NCI-H1048 (cell line): ENCODE results near the gene ZNF385C.

Experiments used
- DNase-seq: peaks from one replicate; lab custom pipeline; 2025; lab: John Stamatoyannopoulos, UW

The ZNF385C gene

DNA sequence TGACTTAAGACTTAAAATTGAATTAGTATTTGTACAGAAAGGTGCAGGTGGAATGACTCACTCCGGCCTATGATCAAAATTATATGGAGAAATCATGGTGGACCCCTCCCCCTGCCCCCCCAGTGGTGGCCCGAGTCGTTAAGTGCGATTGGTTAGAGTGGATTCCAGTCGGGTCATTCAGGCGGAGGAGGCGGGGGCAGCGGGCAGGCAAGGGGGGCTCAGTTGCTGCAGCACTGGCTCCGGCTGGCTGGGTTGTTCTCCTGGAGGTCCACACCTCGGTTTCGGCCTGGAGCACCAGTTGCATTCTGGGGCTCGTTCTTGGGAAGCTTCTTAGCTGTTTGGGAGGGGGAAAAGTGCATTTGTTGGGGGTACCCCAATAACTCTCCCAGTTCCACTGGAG lies 27.3 kb upstream of the ZNF385C start:
- no peak for DNase-seq

DNA sequence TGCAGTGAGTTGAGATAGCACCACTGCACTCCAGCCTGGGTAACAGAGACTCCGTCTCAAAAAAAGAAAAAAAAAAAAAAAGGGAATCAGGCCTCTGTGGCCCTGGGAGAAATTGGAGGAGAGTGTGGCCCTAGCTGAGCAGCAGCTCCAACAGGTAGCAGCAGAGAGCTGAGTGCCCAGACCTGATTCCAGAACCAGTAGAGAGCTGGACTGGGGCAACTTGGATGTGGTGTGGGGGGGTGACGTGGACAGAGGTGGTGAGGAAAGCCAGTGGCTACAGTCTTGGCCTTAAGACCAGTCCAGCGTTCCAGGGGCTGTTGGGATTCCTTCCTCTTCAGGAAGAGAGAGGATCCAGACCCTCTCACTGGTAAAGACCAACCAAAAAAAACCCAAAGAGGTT lies 26.0 kb upstream of the ZNF385C start:
- DNase-seq = no peak

GRCh38 chr17:42122371-42123303 lies 24.4 kb upstream of the ZNF385C start, which contains the start of gene HSPB9:
HSPB9 (plus strand) TSS chr17:42122804; CDS start chr17:42122851, 47 bp downstream.
- DNase-seq = no peak

GRCh38 chr17:42120770-42121769 lies 22.8 kb upstream of the ZNF385C start, which contains the start of gene KAT2A:
KAT2A (minus strand) TSS chr17:42121367; CDS start chr17:42121304, 63 bp downstream.
- DNase-seq = peak; percentile 46

DNA sequence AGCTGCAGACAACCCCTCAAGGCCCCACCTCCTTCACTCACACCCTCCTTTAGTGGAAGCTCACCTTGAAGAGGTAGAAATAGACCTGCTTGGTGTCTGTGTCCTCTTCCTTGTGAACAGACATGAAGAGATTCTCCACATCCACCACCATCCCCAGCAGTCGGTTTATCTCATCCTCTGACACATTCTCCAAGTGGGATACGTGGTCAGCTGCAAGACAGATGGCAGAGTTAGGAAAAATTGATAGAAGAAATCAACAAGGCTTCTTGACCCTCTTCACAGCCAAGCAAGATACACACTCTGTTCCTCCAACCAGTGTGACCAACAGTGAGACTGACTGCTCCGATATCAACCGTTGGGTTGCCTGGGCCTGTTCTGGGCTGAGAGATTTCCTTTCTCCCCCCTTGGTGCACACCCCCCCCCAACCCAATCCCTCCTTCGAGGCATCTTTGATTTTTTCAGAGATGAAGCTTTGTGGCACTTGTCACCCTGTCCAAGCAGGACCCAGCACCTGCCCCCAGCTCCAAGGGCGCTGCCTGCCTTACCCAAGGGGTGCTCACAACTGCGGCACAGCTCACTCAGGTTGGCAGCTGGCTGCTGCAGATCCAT lies 22.0 kb upstream of the ZNF385C start:
- no peak for DNase-seq

DNA sequence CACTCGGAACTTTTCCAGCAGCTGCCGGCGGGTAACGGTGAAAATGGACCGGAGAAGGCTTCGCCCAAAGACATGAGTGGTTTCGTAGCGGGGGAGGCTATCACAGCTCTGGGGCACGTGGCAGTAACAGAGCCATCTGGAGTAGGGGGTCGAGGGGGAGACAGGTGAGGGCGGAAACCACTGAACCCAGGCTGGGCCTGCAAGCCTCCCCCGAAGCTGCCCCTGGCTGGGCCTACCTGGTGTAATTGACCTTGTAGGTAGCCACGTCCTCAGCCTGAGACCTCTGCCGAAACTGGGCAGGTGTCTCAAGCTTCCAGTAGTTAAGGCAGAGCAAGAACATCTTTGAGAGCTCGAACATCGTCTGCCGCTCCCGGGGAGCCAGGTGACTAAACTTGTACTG lies 21.0 kb upstream of the ZNF385C start:
- DNase-seq = no peak

DNA sequence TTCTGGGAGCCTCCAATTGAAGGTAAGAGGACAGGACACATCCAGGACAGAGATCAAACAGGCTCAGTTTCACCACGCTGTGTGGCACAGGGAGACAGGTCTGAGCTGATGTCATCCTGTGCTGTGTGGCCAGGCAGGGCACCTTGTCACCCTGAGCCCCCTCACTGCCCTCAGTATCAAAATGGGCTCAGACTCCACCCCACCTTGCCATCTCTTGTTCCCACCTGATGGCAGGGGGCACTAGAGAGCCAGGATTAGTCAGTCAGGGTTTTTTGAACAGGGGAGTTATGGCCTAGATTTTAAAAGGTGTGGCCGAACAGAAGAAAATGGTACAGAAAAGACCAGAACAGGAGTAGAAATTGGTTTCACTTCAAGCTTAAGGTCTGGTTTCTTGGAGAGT lies 20.3 kb upstream of the ZNF385C start:
- DNase-seq = no peak

GRCh38 chr17:42118126-42118510 lies 19.8 kb upstream of the ZNF385C start:
- DNase-seq = no peak

- no peak for DNase-seq
These were observed 19.3 kb upstream of the ZNF385C start for GRCh38 chr17:42117397-42118125.

- no peak for DNase-seq
These were observed 18.6 kb upstream of the ZNF385C start for GRCh38 chr17:42116705-42117396.

DNA sequence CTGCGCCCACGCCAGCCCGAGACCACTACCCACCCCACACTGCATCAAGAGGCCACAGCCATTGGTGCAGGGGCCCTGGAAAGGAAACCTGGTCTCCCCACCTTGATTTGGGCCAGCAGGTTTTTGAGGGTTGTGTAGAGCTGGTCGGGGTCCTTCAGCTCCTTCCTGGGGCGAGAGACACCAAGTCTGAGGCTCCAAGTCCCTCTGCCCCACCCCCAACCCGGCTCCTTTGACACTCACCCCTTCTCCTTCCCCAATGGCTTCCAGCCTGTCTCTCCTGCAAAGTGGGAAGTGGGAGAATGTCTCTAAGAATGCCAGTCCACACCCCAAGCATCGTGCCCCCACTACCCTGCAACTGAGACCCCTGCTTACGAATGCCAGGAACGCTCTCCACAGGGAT lies 15.8 kb upstream of the ZNF385C start:
- no peak for DNase-seq

- no peak for DNase-seq
These were observed 15.2 kb upstream of the ZNF385C start for GRCh38 chr17:42113293-42114069.

DNA sequence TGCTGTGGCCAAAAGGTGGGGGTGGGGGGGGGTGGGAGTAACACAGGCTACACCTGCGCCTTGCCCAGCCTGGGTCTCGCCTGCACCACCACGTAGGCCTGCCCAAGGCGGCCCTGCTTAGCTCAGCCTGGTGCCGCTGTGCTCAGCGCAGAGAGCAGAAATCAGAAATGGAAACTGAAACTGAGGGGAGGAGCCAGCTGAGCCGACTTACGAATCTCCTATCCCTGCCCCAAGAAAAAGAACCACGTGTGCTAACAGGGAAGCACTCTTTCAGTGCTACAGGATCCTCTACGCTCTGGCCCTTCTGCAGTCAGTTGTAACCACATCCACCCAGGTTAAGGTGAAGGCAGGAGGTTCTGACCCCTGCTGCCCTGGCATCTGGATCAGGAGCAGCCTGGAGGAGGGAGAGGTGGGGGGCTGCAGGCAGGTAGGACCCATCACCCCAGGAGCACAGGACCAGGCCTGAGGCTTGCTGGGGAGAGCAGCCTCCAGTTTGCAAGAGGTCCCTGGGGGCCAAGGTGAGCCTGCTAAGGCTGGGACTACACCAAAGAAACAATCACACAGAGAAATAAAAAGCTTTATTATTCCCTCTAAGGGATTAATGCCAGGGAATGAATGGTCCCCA lies 14.4 kb upstream of the ZNF385C start, which contains the start of gene DHX58:
TSS of gene DHX58 (minus strand) at position 163 of the 625 bp plus-strand sequence. CDS start 822 bp downstream, outside the sequence.
- peak; percentile 33 for DNase-seq

DNA sequence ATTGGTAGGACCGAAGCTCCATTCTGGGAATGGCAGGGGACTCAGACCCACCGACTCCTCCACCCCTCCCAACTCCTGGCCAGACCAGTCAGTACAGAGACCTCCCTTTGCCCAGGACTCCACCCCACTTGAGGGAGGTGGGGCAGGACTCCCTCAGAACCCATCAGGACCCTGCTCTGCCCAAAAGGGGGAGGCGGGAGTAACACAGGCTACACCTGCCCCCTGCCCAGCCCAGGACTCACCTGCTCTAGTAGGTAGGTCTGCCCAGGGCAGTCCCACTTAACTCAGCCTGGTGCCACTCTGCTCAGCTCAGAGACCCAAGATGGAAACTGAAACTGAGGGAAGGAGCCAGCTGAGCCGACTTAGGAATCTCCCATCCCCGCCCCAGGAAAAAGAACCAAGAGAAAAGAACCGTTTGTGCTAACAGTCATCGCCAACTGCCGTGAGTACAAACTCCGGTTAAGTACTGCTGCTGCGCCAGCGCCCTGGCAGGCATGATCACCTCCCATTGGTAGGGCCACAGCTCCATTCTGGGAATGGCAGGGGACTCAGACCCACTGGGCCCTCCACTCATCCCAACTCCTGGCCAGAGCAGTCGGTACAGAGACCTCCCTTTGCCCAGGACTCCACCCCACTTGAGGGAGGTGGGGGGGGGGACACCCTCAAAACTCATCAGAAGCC lies 13.7 kb upstream of the ZNF385C start:
- DNase-seq = no peak

DNA sequence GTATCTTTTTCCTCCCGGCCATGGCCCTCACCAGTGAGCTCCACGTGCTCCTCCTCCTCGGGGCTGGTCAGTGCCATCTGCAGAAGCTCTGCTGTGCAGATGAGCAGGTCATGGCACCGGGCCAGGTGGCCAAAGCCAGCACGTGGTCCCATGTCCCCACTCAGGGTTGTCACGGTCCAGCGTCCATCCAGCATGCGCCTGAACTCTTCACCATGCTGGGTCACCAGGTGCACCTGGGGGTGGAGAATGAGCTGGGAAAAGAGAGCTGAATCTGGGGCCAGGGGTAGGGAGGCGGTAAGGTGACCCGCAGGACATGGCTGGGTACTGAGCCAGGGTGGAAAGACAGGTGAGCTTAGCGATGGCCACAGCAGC lies 13.0 kb upstream of the ZNF385C start:
- DNase-seq = no peak

GRCh38 chr17:42110301-42111264 lies 12.3 kb upstream of the ZNF385C start:
- no peak for DNase-seq

DNA sequence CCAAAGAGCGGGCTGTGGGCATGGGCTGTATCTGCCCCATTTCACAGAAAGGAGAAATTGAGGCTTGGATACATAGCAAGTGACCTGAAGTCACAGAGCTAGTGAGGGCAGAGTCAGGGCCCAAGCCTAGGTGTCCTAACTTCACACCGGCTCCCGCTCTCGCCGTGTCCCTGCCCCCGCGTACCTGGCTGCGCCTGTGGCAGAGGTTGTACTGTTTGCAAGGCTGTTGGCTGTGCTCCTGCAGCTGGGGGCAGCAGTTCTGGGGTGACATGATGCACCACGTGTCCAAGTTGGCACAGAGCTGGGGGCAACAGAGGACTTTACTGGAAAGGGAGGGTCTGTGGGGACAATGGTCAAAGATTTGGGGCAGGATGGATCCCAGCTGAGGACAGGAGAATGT lies 10.8 kb upstream of the ZNF385C start:
- no peak for DNase-seq
